ENCODE results near the gene LBHD1. TPM values are rescaled to one million over a fixed set of nuclear protein-coding genes. Genes with fewer than 3 reads are reported as not detected.
A peak's percentile ranks its signal among the peaks of the same experiment; 100 is the strongest.
"Not testable (repeated sequence)": the region's sequence is repeated elsewhere in the genome, so short reads cannot be mapped to it uniquely, and the experiment has no call there.

Gene LBHD1
- total and polyA plus RNA-seq, 3 donors from 2014 or later, result 8.2 to 11.6 (median 11.1) TPM

DNA sequence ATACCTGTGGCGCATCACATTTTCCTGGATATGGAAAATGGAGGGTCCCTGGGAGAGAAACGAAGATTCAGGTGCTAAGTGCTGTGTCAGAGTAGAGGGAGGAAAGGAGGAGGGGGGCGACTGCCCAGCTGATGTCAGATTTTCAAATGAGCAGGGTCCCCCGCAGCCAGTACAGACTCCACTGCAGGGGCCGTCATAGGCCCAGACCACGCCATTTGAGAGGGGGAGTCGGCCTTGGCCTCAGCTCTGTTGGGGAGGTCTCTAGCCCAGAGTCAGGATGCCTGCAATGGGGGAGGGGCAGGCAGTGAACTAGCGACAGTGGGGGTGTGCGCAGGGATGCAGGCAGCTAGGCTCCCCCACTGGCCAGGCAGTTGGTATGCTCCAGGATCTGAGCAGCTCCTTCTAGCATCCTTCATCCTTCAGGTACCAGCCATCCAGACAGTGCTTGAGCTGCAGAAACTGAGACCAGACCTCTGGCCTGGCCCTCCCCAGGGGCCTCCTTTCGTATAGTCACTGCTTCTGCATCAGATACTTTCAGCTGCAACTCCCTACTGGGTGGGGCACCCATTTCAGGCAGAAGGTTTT lies 35.3 kb upstream of the LBHD1 start, which contains the start of the genes BSCL2 and GNG3:
Gene BSCL2, minus strand, starts transcription at position 148 of the 585 bp plus-strand sequence. CDS start 229 bp downstream, outside the sequence.
Gene GNG3, plus strand, starts transcription at position 400 of the 585 bp plus-strand sequence. CDS start 620 bp downstream, outside the sequence.
- intact Hi-C loops (cut with DNase I; ENCODE audit: low total_unique reads), result no loop called here

DNA sequence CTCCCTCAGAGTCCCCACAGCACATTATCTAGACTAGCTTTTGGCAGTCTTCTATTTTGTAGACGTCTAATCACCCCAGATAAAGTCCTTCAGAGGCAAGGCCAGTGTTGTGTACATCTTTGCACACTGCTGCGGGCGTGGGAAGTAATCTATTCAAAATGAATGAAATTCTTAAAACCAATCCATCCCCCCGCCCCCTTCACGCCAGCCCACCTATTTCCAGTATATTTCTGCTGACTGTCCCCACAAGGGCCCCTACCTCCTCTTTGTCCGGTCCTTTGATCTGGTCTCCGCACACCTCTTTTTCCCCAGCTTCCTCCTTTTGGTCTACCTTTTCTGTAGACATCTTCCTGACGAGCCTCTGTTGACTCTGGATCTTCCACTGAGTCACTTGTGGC lies 34.8 kb upstream of the LBHD1 start:
- intact Hi-C loops (cut with DNase I; ENCODE audit: low total_unique reads), result no loop called here
- Histone ChIP-seq H3K4me3 (peak overlapping the region; percentile 75), H3K27ac (peak overlapping the region; percentile 15 to 80), H3K4me1 (peaks cover 44% of the 10 kb centered on the region), H3K27me3 (no peaks in the 10 kb centered on the region), H3K9me3 (no peaks in the 10 kb centered on the region), H3K36me3 (ENCODE audit: low read depth, missing control alignments) (no peaks in the 10 kb centered on the region)
- 36 to 42% methylated on average over 8 of the region's 8 CpGs for WGBS, 2 donors
- no peak for DNase-seq
- TF ChIP-seq, protein P1, sequence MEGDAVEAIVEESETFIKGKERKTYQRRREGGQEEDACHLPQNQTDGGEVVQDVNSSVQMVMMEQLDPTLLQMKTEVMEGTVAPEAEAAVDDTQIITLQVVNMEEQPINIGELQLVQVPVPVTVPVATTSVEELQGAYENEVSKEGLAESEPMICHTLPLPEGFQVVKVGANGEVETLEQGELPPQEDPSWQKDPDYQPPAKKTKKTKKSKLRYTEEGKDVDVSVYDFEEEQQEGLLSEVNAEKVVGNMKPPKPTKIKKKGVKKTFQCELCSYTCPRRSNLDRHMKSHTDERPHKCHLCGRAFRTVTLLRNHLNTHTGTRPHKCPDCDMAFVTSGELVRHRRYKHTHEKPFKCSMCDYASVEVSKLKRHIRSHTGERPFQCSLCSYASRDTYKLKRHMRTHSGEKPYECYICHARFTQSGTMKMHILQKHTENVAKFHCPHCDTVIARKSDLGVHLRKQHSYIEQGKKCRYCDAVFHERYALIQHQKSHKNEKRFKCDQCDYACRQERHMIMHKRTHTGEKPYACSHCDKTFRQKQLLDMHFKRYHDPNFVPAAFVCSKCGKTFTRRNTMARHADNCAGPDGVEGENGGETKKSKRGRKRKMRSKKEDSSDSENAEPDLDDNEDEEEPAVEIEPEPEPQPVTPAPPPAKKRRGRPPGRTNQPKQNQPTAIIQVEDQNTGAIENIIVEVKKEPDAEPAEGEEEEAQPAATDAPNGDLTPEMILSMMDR (IDR thresholded peaks at IDR 0.05), result no peak
- no peak for TF ChIP-seq POLR2A (IDR thresholded peaks at IDR 0.05)

More for the DNA sequence above, 35.3 kb upstream of the LBHD1 start, which contains the start of the genes BSCL2 and GNG3:
- TF ChIP-seq POLR2A (IDR thresholded peaks at IDR 0.05), result no peak
- TF ChIP-seq, protein P1 (IDR thresholded peaks at IDR 0.05), result no peak
- DNase-seq, result peak; percentile 66
- Histone ChIP-seq H3K4me3 (peak within 1 kb of the TSS; percentile 75), H3K27ac (peak within 1 kb of the TSS; percentile 80 to 99), H3K9me3 (no peaks in the 10 kb centered on the region), H3K27me3 (no peaks in the 10 kb centered on the region), H3K4me1 (peaks cover 44% of the 10 kb centered on the region), H3K36me3 (ENCODE audit: low read depth, missing control alignments) (no peaks in the 10 kb centered on the region)
- 55 to 66% methylated on average over 9 of the region's 10 CpGs for WGBS, 2 donors

DNA sequence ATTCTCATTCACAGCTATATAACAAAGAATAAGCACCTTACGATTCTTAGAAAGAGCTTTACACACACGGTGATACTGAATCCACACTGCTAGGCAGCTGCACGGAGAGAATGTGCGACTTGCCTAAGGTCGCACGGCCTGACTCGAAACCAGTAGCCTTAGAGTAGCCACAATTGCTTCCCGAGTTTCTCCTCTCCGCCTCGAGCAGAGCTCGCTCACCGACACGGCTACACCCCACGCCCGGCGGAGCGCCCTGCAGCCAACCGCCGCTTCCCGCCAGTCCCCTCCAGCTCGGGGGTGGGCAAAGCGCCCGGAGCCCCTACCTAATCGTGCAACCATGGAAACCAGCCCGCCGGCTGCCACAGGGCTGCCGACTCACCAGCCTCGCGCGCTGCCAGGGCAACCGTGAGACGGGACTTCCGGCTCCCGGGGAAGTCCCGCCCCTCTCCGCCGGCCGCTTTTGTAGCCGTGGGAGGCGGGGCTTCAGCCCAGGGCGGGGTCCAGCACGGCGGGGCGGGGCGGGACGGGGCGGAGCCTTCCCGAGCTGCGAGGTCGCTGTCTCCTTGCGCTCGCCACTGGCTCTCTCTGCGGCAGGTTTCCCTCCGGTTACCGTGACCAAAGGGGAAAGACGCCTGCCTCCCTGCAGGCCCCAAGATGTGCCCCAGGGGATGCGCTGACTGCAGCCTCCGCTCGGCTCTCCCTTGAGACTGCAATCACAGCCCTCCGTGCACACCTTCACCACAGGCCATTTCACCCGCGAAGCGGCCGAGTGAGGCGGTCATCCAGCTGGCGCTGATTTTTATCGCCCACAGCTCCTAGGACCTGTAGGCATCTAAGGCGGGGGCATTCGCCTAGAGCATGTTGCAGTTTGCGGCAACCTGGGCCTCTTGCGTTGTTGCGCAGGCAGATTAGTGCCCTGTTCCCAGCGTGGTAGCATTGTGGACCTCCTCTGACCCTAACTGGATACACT lies 34.1 kb upstream of the LBHD1 start:
- H3K4me3 ChIP-seq, result peak overlapping the region; percentile 75
- H3K9me3 ChIP-seq, result no peaks in the 10 kb centered on the region
- H3K27me3 ChIP-seq, result no peaks in the 10 kb centered on the region
- intact Hi-C loops (cut with DNase I; ENCODE audit: low total_unique reads), result no loop called here
- peak; percentile 97 for DNase-seq
- peak overlapping the region; percentile 15 to 80 for H3K27ac ChIP-seq
- H3K4me1 ChIP-seq, result peaks cover 44% of the 10 kb centered on the region
- TF ChIP-seq, protein P1 (IDR thresholded peaks at IDR 0.05), result no peak
- TF ChIP-seq POLR2A (IDR thresholded peaks at IDR 0.05), result no peak
- WGBS, 2 donors, result 3 to 10% methylated on average over 29 to 53 of the region's 73 CpGs
- H3K36me3 ChIP-seq (ENCODE audit: low read depth, missing control alignments), result no peaks in the 10 kb centered on the region

DNA sequence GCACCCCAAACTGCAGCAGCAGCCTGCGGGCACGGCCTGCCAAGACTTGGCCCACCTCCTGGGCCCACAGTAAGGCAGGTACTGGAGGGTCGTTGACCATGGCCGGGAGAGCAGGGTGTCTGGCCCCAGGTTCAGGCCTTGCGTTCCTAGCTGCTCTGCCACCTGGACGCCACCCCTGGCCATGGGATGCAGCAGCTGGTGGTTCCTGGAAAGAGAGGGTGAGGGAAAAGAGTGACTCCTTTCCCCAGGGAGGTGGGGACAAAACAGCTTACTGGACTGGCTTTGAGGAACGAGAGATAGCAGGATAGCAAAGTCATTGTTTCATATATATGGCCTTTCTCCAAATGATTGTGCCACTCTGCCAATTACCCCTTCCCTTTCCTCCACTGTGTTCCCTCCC lies 33.3 kb upstream of the LBHD1 start:
- DNase-seq, result no peak
- intact Hi-C loops (cut with DNase I; ENCODE audit: low total_unique reads), result no loop called here
- peak overlapping the region; percentile 75 for H3K4me3 ChIP-seq
- H3K4me1 ChIP-seq, result peaks cover 41% of the 10 kb centered on the region
- whole genome bisulfite sequencing, 2 donors, result 30 to 32% methylated on average over 7 of the region's 7 CpGs
- no peak for TF ChIP-seq POLR2A (IDR thresholded peaks at IDR 0.05)
- TF ChIP-seq, protein P1 (IDR thresholded peaks at IDR 0.05), result no peak
- H3K9me3 ChIP-seq, result no peaks in the 10 kb centered on the region
- H3K27me3 ChIP-seq, result no peaks in the 10 kb centered on the region
- no peaks in the 10 kb centered on the region for H3K36me3 ChIP-seq (ENCODE audit: low read depth, missing control alignments)
- H3K27ac ChIP-seq, result peak overlapping the region; percentile 15 to 80

DNA sequence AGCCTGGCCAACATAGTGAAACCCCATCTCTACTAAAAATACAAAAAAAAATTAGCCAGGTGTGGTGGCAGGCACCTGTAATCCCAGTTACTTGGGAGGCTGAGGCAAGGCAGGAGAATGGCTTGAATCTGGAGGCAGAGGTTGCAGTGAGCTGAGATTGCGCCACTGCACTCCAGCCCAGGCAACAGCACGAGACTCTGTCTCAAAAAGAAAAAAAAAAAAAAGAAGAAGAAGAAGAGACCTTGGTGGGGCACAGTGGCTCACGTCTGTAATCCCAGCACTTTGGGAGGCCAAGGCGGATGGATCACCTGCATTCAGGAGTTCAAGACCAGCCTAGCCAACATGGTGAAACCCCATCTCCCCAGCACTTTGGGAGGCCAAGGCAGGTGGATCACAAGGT lies 31.9 kb upstream of the LBHD1 start:
- not testable (repeated sequence) for DNase-seq, H3K27me3 ChIP-seq

More for the DNA sequence above, 31.9 kb upstream of the LBHD1 start:
- H3K4me1 ChIP-seq, result peaks cover 33% of the 10 kb centered on the region
- H3K27ac ChIP-seq; H3K4me3 ChIP-seq; H3K36me3 ChIP-seq (ENCODE audit: low read depth, missing control alignments); intact Hi-C loops (cut with DNase I; ENCODE audit: low total_unique reads); H3K9me3 ChIP-seq: not testable (repeated sequence)
- 95 to 96% methylated on average over 4 of the region's 4 CpGs for WGBS, 2 donors
